ENCODE results near the gene CAV3. TPM values are rescaled to one million over a fixed set of nuclear protein-coding genes. Genes with fewer than 3 reads are reported as not detected.

The CAV3 gene
- total and polyA plus RNA-seq, 4 donors, result 0.06 to 0.18 TPM; not detected in 2

DNA sequence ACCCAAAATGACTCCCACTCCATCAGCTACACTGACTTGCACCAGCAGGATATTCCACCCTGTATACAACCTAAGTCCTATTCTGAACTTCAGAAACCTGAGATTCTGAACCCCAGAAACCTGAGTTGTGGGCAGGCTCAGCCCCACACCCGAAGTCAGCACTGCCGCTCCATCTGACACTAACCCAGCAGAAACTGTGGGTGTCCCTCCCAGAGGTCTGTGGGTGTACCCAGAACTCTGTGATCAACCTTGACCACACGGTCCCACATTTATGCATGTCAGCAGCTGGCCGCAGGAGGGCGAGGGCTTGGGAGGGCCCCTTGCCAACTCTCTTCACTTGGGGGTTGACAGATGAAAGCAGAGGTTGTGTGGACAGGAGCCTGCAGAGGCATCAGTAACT is 26.5 kb downstream of the CAV3 start:
- ATAC-seq (ENCODE audit: insufficient read depth, low FRiP score), result no peak
- 92% methylated on average over 5 of the region's 5 CpGs for WGBS, 2 donors
- Histone ChIP-seq H3K27ac (ENCODE audit: low read depth in 1 of 2, low read length in 1 of 2) (no peak overlapping the region), H3K4me3 (no peak overlapping the region), H3K36me3 (ENCODE audit: control insufficient read depth in 4 of 4, insufficient read depth in 4 of 4, low read length in 4 of 4) (no peaks in the 10 kb centered on the region), H3K9ac (ENCODE audit: insufficient read depth in 1 of 2, low read length in 2 of 2) (no peak overlapping the region), H3K4me1 (ENCODE audit: control insufficient read depth in 5 of 5, insufficient read depth in 5 of 5, low read length in 5 of 5) (no peaks in the 10 kb centered on the region), H3K27me3 (ENCODE audit: control insufficient read depth in 3 of 3, insufficient read depth in 3 of 3, low read length in 2 of 3) (peaks cover 0 to under 1% (median 0%) of the 10 kb centered on the region in 3 donors), H3K9me3 (ENCODE audit: control insufficient read depth in 4 of 4, insufficient read depth in 3 of 4, low read length in 3 of 4) (no peaks in the 10 kb centered on the region)
- DNase-seq, result no peak
- TF ChIP-seq CTCF (IDR thresholded peaks at IDR 0.05; ENCODE audit: control extremely low read depth, extremely low read depth), result no peak

DNA sequence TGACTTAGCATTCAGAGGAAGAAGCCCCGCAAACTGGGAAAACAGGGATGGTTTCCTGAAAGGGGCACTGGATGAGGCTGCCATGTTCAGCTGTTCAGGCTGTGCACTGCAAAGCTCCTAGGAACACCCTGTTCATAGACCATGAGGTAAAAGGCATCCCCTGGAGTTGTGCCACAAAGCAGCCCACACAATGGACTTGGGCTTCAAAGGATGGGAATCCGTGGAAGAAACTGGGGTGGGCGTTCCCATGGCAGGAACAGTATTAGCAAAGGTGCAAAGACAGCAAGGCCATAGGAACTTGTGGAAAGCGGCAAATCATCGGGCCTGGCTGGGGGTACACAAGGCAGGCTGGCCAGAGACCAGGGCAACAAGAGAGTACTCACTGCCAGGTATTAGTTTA is 26.9 kb downstream of the CAV3 start:
- Histone ChIP-seq H3K9ac (ENCODE audit: insufficient read depth in 1 of 2, low read length in 2 of 2) (no peak overlapping the region), H3K4me1 (ENCODE audit: control insufficient read depth in 5 of 5, insufficient read depth in 5 of 5, low read length in 5 of 5) (no peaks in the 10 kb centered on the region), H3K36me3 (ENCODE audit: control insufficient read depth in 4 of 4, insufficient read depth in 4 of 4, low read length in 4 of 4) (no peaks in the 10 kb centered on the region), H3K27me3 (ENCODE audit: control insufficient read depth in 3 of 3, insufficient read depth in 3 of 3, low read length in 2 of 3) (peaks cover 0 to 2% (median 0%) of the 10 kb centered on the region in 3 donors), H3K4me3 (no peak overlapping the region), H3K9me3 (ENCODE audit: control insufficient read depth in 4 of 4, insufficient read depth in 3 of 4, low read length in 3 of 4) (no peaks in the 10 kb centered on the region), H3K27ac (ENCODE audit: low read depth in 1 of 2, low read length in 1 of 2) (no peak overlapping the region)
- ATAC-seq (ENCODE audit: insufficient read depth, low FRiP score) (no peak), DNase-seq (no peak)
- TF ChIP-seq CTCF (IDR thresholded peaks at IDR 0.05; ENCODE audit: control extremely low read depth, extremely low read depth), result no peak
- WGBS, 2 donors, result 90% methylated on average over 5 of the region's 5 CpGs

DNA sequence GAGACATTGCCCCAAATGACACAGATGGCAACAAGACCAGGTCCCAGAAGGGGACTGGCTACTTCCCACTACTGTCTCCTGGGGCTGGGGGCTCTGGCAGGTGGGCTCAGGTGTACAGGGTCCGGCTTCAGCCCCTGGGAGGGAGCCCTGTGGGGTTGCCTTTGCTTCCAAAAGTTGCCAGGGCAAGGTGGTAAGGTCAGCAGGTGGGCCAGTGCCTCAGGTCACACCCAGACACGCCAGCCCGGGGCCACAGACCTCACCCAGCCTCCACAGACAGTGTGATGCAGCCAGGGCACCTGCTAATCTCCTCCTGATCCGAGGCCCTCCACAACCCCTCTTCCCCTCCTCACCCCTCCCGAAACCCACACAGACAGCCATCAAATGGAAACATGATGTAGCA is 28.3 kb downstream of the CAV3 start:
- Histone ChIP-seq H3K4me1 (ENCODE audit: control insufficient read depth in 5 of 5, insufficient read depth in 5 of 5, low read length in 5 of 5) (no peaks in the 10 kb centered on the region), H3K27me3 (ENCODE audit: control insufficient read depth in 3 of 3, insufficient read depth in 3 of 3, low read length in 2 of 3) (peaks cover 0 to 10% (median 3%) of the 10 kb centered on the region in 3 donors), H3K27ac (ENCODE audit: low read depth in 1 of 2, low read length in 1 of 2) (no peak overlapping the region), H3K9ac (ENCODE audit: insufficient read depth in 1 of 2, low read length in 2 of 2) (no peak overlapping the region), H3K36me3 (ENCODE audit: control insufficient read depth in 4 of 4, insufficient read depth in 4 of 4, low read length in 4 of 4) (no peaks in the 10 kb centered on the region), H3K9me3 (ENCODE audit: control insufficient read depth in 4 of 4, insufficient read depth in 3 of 4, low read length in 3 of 4) (no peaks in the 10 kb centered on the region), H3K4me3 (no peak overlapping the region)
- TF ChIP-seq CTCF (IDR thresholded peaks at IDR 0.05; ENCODE audit: control extremely low read depth, extremely low read depth), result no peak
- DNase-seq (no peak), ATAC-seq (ENCODE audit: insufficient read depth, low FRiP score) (no peak)
- 76 to 82% methylated on average over 5 of the region's 5 CpGs for WGBS, 2 donors
